Vagina (tissue), 2 donors: ENCODE measurements around the gene FAM174A. TPM values are rescaled to one million over a fixed set of nuclear protein-coding genes. Genes with fewer than 3 reads are reported as not detected.

Experiments used
- DNase-seq, 2 donors: peaks; one replicate each; pipeline ENCODE4 v3.0.0-alpha.2; 2017; ENCODE audit errors: extremely low spot score in 2 of 2
- H3K27ac ChIP-seq: fragments of 200-600 bp; sonication (generic); one replicate; pipeline ENCODE4 v1.5.1; 2019
- H3K27me3 ChIP-seq: fragments of 200-600 bp; sonication (generic); one replicate; pipeline ENCODE4 v1.5.1; 2019
- H3K36me3 ChIP-seq, 2 donors: fragments of 200-600 bp; sonication (generic); one replicate each; pipeline ENCODE4 v1.5.1; 2017 to 2019
- H3K4me1 ChIP-seq: fragments of 200-600 bp; sonication (generic); one replicate; pipeline ENCODE4 v1.5.1; 2019
- H3K4me3 ChIP-seq, 2 donors: fragments of 200-600 bp; sonication (generic); 1 replicate in 1 of 2; 2 replicates in 1 of 2; pipeline ENCODE4 v1.5.1; 2016 to 2019
- H3K9me3 ChIP-seq: fragments of 200-600 bp; sonication (generic); one replicate; pipeline ENCODE4 v1.5.1; 2019
- POLR2A ChIP-seq, 2 donors: fragments of 450-650 bp; IDR thresholded peaks; one replicate each; pipeline ENCODE4 v1.6.1; 2017; ENCODE audit warnings: antibody characterized with exemption in 2 of 2, mild to moderate bottlenecking in 2 of 2, moderate library complexity in 2 of 2
- POLR2AphosphoS5 ChIP-seq, 2 donors: sonication (generic); formaldehyde crosslinking; IDR thresholded peaks; one replicate each; pipeline ENCODE4 v1.9.0; 2017; ENCODE audit warnings: antibody characterized with exemption in 2 of 2, mild to moderate bottlenecking in 2 of 2, low read depth in 1 of 2; ENCODE audit not compliant: insufficient read depth in 1 of 2
- intact Hi-C: fragments of 100-400 bp; cut with DNase I; formaldehyde crosslinking; loops from one replicate; pipeline ENCODE4 v1.15.1; 2023
- total RNA-seq: library from RNA; depleted of rRNA; stranded (reverse); fragments of >200 nt; gene quantifications from one replicate; pipeline ENCODE4 v1.2.3, GENCODE V29; 2016
- TF ChIP-seq, protein P1 (sequence below), 3 experiments: fragments of 450-650 bp in 2 of 3; fragments of 200-600 bp in 1 of 3; sonication (generic) in 1 of 3; IDR thresholded peaks; one replicate each; pipeline ENCODE4 v1.5.1; 2017 to 2019; ENCODE audit warnings: antibody characterized with exemption in 3 of 3, mild to moderate bottlenecking in 2 of 3, moderate library complexity in 2 of 3

Gene FAM174A
- total RNA-seq, 1 donor from 2014 or later: 18.9 TPM

- Histone ChIP-seq H3K27me3 (no peaks in the 10 kb centered on the region), H3K4me1 (no peaks in the 10 kb centered on the region), H3K4me3 (no peak overlapping the region), H3K27ac (no peak overlapping the region), H3K36me3 (no peaks in the 10 kb centered on the region), H3K9me3 (no peaks in the 10 kb centered on the region)
- TF ChIP-seq POLR2A (IDR thresholded peaks at IDR 0.05) (no peak), POLR2AphosphoS5 (IDR thresholded peaks at IDR 0.05; ENCODE audit: insufficient read depth in 1 of 2, low read depth in 1 of 2) (no peak)
- TF ChIP-seq, protein P1, sequence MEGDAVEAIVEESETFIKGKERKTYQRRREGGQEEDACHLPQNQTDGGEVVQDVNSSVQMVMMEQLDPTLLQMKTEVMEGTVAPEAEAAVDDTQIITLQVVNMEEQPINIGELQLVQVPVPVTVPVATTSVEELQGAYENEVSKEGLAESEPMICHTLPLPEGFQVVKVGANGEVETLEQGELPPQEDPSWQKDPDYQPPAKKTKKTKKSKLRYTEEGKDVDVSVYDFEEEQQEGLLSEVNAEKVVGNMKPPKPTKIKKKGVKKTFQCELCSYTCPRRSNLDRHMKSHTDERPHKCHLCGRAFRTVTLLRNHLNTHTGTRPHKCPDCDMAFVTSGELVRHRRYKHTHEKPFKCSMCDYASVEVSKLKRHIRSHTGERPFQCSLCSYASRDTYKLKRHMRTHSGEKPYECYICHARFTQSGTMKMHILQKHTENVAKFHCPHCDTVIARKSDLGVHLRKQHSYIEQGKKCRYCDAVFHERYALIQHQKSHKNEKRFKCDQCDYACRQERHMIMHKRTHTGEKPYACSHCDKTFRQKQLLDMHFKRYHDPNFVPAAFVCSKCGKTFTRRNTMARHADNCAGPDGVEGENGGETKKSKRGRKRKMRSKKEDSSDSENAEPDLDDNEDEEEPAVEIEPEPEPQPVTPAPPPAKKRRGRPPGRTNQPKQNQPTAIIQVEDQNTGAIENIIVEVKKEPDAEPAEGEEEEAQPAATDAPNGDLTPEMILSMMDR (IDR thresholded peaks at IDR 0.05): no peak
- intact Hi-C loops: no loop called here
- DNase-seq: no peak
These were observed 31.4 kb downstream of the FAM174A start for GRCh38 chr5:100566382-100567141.

DNA sequence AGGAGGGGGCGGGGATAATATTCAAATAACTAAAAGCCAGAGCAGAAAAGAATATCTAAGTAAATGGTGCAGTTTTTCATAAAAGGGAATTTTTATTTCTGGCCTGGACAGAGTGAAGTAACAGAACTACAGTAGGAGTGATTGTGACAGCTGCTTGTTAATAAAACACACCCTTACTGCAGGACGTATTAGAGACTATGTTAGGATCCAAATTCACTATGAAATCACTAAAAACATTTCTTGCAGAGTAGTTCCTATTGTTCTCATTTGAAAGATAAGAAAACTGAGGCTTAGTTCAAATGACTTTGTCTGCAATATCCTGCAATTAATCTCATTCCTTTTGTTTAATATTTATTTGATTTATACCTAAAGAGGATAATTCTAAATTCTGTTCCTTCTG lies 39.5 kb downstream of the FAM174A start:
- intact Hi-C loops: no loop called here
- no peak for TF ChIP-seq POLR2A (IDR thresholded peaks at IDR 0.05)
- no peak for TF ChIP-seq POLR2AphosphoS5 (IDR thresholded peaks at IDR 0.05; ENCODE audit: insufficient read depth in 1 of 2, low read depth in 1 of 2)
- TF ChIP-seq, protein P1 (IDR thresholded peaks at IDR 0.05): no peak
- no peak overlapping the region for H3K27ac ChIP-seq
- no peaks in the 10 kb centered on the region for H3K27me3 ChIP-seq
- H3K4me1 ChIP-seq: peaks cover 10% of the 10 kb centered on the region
- no peaks in the 10 kb centered on the region for H3K9me3 ChIP-seq
- no peak for DNase-seq
- no peaks in the 10 kb centered on the region for H3K36me3 ChIP-seq
- H3K4me3 ChIP-seq: no peak overlapping the region

- intact Hi-C loops: no loop called here
- Histone ChIP-seq H3K4me3 (no peak overlapping the region), H3K9me3 (no peaks in the 10 kb centered on the region), H3K36me3 (no peaks in the 10 kb centered on the region), H3K27ac (no peak overlapping the region), H3K27me3 (no peaks in the 10 kb centered on the region), H3K4me1 (peaks cover 10% of the 10 kb centered on the region)
- TF ChIP-seq POLR2AphosphoS5 (IDR thresholded peaks at IDR 0.05; ENCODE audit: insufficient read depth in 1 of 2, low read depth in 1 of 2) (no peak), POLR2A (IDR thresholded peaks at IDR 0.05) (no peak)
- TF ChIP-seq, protein P1 (IDR thresholded peaks at IDR 0.05): no peak
- no peak for DNase-seq
These were observed 40.6 kb downstream of the FAM174A start for GRCh38 chr5:100575815-100576214.

- intact Hi-C loops: no loop called here
- no peaks in the 10 kb centered on the region for H3K27me3 ChIP-seq
- no peaks in the 10 kb centered on the region for H3K9me3 ChIP-seq
- H3K36me3 ChIP-seq: no peaks in the 10 kb centered on the region
- H3K4me1 ChIP-seq: peaks cover 10% of the 10 kb centered on the region
- DNase-seq: no peak
- TF ChIP-seq, protein P1 (IDR thresholded peaks at IDR 0.05): no peak
- TF ChIP-seq POLR2AphosphoS5 (IDR thresholded peaks at IDR 0.05; ENCODE audit: insufficient read depth in 1 of 2, low read depth in 1 of 2) (no peak), POLR2A (IDR thresholded peaks at IDR 0.05) (no peak)
- H3K4me3 ChIP-seq: no peak overlapping the region
- peak overlapping the region; percentile 27 for H3K27ac ChIP-seq
These were observed 41.1 kb downstream of the FAM174A start for GRCh38 chr5:100576217-100576751.

- intact Hi-C loops: no loop called here
- no peak overlapping the region for H3K4me3 ChIP-seq
- TF ChIP-seq POLR2A (IDR thresholded peaks at IDR 0.05): no peak
- TF ChIP-seq POLR2AphosphoS5 (IDR thresholded peaks at IDR 0.05; ENCODE audit: insufficient read depth in 1 of 2, low read depth in 1 of 2): no peak
- TF ChIP-seq, protein P1 (IDR thresholded peaks at IDR 0.05): no peak
- H3K27ac ChIP-seq: no peak overlapping the region
- no peaks in the 10 kb centered on the region for H3K36me3 ChIP-seq
- peaks cover 10% of the 10 kb centered on the region for H3K4me1 ChIP-seq
- no peak for DNase-seq
- H3K9me3 ChIP-seq: no peaks in the 10 kb centered on the region
- H3K27me3 ChIP-seq: no peaks in the 10 kb centered on the region
These were observed 42.3 kb downstream of the FAM174A start for GRCh38 chr5:100577506-100577905.
